CD14-positive monocyte (primary cell): Measurements from ENCODE around the gene PPM1M. TPM values are rescaled to one million over a fixed set of nuclear protein-coding genes. Genes with fewer than 3 reads are reported as not detected.

ENCODE experiments used
- DNase-seq, 3 donors: peaks; one replicate each; pipeline ENCODE4 v3.0.0-alpha.2; 2011 to 2022
- H2AFZ ChIP-seq: 2 replicates; pipeline ENCODE4 v1.6.0; 2012; ENCODE audit warnings: mild to moderate bottlenecking, low read depth, low read length, inconsistent platforms; ENCODE audit not compliant: insufficient read depth, poor library complexity, severe bottlenecking
- H3K27ac ChIP-seq, 2 donors: 1 replicate in 1 of 2; 2 replicates in 1 of 2; pipeline ENCODE4 v1.5.1; 2012 to 2013; ENCODE audit warnings: low read length in 2 of 2, control low read depth in 1 of 2, inconsistent platforms in 1 of 2, low read depth in 1 of 2, mild to moderate bottlenecking in 1 of 2
- H3K27me3 ChIP-seq, 2 donors: one replicate each; pipeline versions ENCODE4 v1.6.0 to v1.6.1; 2011 to 2013; ENCODE audit warnings: low read length in 2 of 2; ENCODE audit not compliant: control insufficient read depth in 2 of 2, insufficient read depth in 2 of 2
- H3K36me3 ChIP-seq, 2 donors: replicated peaks in 1 of 2; 1 replicate in 1 of 2; 2 replicates in 1 of 2; pipeline versions ENCODE4 v1.5.1 to v1.6.1; 2012 to 2013; ENCODE audit warnings: low read length in 2 of 2, control low read depth in 1 of 2, inconsistent platforms in 1 of 2, mild to moderate bottlenecking in 1 of 2; ENCODE audit not compliant: insufficient read depth in 2 of 2, control insufficient read depth in 1 of 2
- H3K4me1 ChIP-seq, 2 donors: 1 replicate in 1 of 2; 2 replicates in 1 of 2; pipeline versions ENCODE4 v1.5.1 to v1.6.1; 2012 to 2013; ENCODE audit warnings: low read length in 2 of 2, control low read depth in 1 of 2, inconsistent platforms in 1 of 2, mild to moderate bottlenecking in 1 of 2, moderate library complexity in 1 of 2; ENCODE audit not compliant: insufficient read depth in 2 of 2, control insufficient read depth in 1 of 2
- H3K4me2 ChIP-seq: replicated peaks from 2 replicates; pipeline ENCODE3; 2012; ENCODE audit warnings: low read length, moderate library complexity, mild to moderate bottlenecking; ENCODE audit not compliant: poor library complexity, severe bottlenecking; ENCODE audit errors: extremely low read depth
- H3K4me3 ChIP-seq, 3 experiments: fragments of 200-600 bp in 1 of 3; sonication (generic) in 1 of 3; replicated peaks in 1 of 3; 1 replicate in 2 of 3; 2 replicates in 1 of 3; pipeline ENCODE4 v1.5.1; 2011 to 2013; ENCODE audit warnings: low read length in 3 of 3, mild to moderate bottlenecking in 3 of 3, control low read depth in 2 of 3, low read depth in 2 of 3, inconsistent platforms in 1 of 3, moderate library complexity in 1 of 3
- H3K79me2 ChIP-seq: 2 replicates; pipeline ENCODE4 v1.6.0; 2012; ENCODE audit warnings: mild to moderate bottlenecking, control low read depth, inconsistent platforms, low read length, moderate library complexity; ENCODE audit not compliant: insufficient read depth
- H3K9ac ChIP-seq: 2 replicates; pipeline ENCODE4 v1.6.0; 2017; ENCODE audit warnings: low read length, mild to moderate bottlenecking; ENCODE audit not compliant: insufficient read depth, poor library complexity, severe bottlenecking
- H3K9me3 ChIP-seq, 2 donors: replicated peaks in 1 of 2; 1 replicate in 1 of 2; 2 replicates in 1 of 2; pipeline versions ENCODE4 v1.5.1 to v1.6.1; 2012 to 2013; ENCODE audit warnings: low read length in 2 of 2, control low read depth in 1 of 2; ENCODE audit not compliant: control insufficient read depth in 1 of 2, insufficient read depth in 1 of 2
- H4K20me1 ChIP-seq: 2 replicates; pipeline ENCODE4 v1.6.0; 2012; ENCODE audit warnings: mild to moderate bottlenecking, low read length, control low read depth, moderate library complexity; ENCODE audit not compliant: insufficient read depth
- H3K27ac Mint-ChIP-seq, 7 donors: one replicate each; pipeline ENCODE4 v1.8.0; 2020; ENCODE audit warnings: mild to moderate bottlenecking in 7 of 7, mixed read lengths in 7 of 7, moderate library complexity in 6 of 7, inconsistent platforms in 2 of 7
- H3K27me3 Mint-ChIP-seq, 3 donors: one replicate each; pipeline ENCODE4 v1.8.0; 2021 to 2022; ENCODE audit warnings: low read depth in 3 of 3, mild to moderate bottlenecking in 3 of 3, mixed read lengths in 3 of 3, moderate library complexity in 3 of 3, inconsistent platforms in 1 of 3
- H3K36me3 Mint-ChIP-seq, 2 donors: one replicate each; pipeline ENCODE4 v1.8.0; 2020; ENCODE audit warnings: mixed read lengths in 2 of 2, inconsistent platforms in 1 of 2, mild to moderate bottlenecking in 1 of 2
- H3K4me1 Mint-ChIP-seq: one replicate; pipeline ENCODE4 v1.8.0; 2020; ENCODE audit warnings: mild to moderate bottlenecking, mixed read lengths
- H3K4me3 Mint-ChIP-seq, 2 donors: one replicate each; pipeline ENCODE4 v1.8.0; 2020; ENCODE audit warnings: mild to moderate bottlenecking in 2 of 2, mixed read lengths in 2 of 2, moderate library complexity in 1 of 2
- H3K9me3 Mint-ChIP-seq, 7 donors: one replicate each; pipeline ENCODE4 v1.8.0; 2020 to 2022; ENCODE audit warnings: mixed read lengths in 7 of 7, mild to moderate bottlenecking in 6 of 7, moderate library complexity in 6 of 7, inconsistent platforms in 2 of 7
- CTCF ChIP-seq: fragments of 200-600 bp; IDR thresholded peaks from one replicate; pipeline ENCODE4 v1.8.0; 2022; ENCODE audit warnings: antibody characterized with exemption, mild to moderate bottlenecking
- WGBS: methylation state at CpG from one replicate; pipeline ENCODE4 v1.1.5; 2013; ENCODE audit warnings: missing lambda C conversion rate; ENCODE audit not compliant: insufficient coverage; 5-methylcytosine and 5-hydroxymethylcytosine counted together
- intact Hi-C, 2 donors: fragments of 100-400 bp; cut with micrococcal nuclease; formaldehyde crosslinking; loops; one replicate each; pipeline versions ENCODE4 v1.15.0 to v1.15.1; 2023
- polyA plus RNA-seq, 3 donors: library from polyadenylated mRNA; depleted of rRNA in 1 of 3; unstranded in 2 of 3; stranded (reverse) in 1 of 3; fragments of 300-500 nt in 2 of 3; fragments of >200 nt in 1 of 3; fragmentation: Illumina TruSeq in 2 of 3; gene quantifications; 1 replicate in 2 of 3; 2 replicates in 1 of 3; pipeline ENCODE4 v1.2.3, GENCODE V29; 2012 to 2021

The PPM1M gene
- polyA plus RNA-seq, 3 donors: 92.8 to 144 (median 120) TPM

- no peak overlapping the region for H2AFZ ChIP-seq
- H3K36me3 ChIP-seq: peaks cover 64 to 73% of the 10 kb centered on the region in 2 donors
- Mint-ChIP-seq H3K4me3 (no peak overlapping the region), H3K9me3 (no peaks in the 10 kb centered on the region), H3K36me3 (peaks cover 76 to 80% of the 10 kb centered on the region in 2 donors), H3K27me3 (peaks cover 0 to 3% (median 0%) of the 10 kb centered on the region in 3 donors), H3K4me1 (peaks cover 58% of the 10 kb centered on the region), H3K27ac (peak overlapping the region in 1 of 7 donors; percentile 26)
- H4K20me1 ChIP-seq: peaks cover 14% of the 10 kb centered on the region
- 100% methylated on average over 3 of the region's 6 CpGs for WGBS
- no peak for DNase-seq
- H3K9me3 ChIP-seq: no peaks in the 10 kb centered on the region
- H3K4me2 ChIP-seq: no peak overlapping the region
- intact Hi-C loops: no loop called here
- no peak for TF ChIP-seq CTCF
- H3K4me1 ChIP-seq: peaks cover 53 to 56% of the 10 kb centered on the region in 2 donors
- H3K27ac ChIP-seq: no peak overlapping the region
- peaks cover 58% of the 10 kb centered on the region for H3K79me2 ChIP-seq
- H3K9ac ChIP-seq: no peak overlapping the region
- no peaks in the 10 kb centered on the region for H3K27me3 ChIP-seq
- no peak overlapping the region for H3K4me3 ChIP-seq
Observed at GRCh38 chr3:52205727-52206372, 39.7 kb upstream of the PPM1M start.

GRCh38 chr3:52208556-52208955, 37.0 kb upstream of the PPM1M start:
- no peak overlapping the region for H3K9ac ChIP-seq
- intact Hi-C loops: no loop called here
- peaks cover 58% of the 10 kb centered on the region for H3K79me2 ChIP-seq
- H3K27me3 ChIP-seq: no peaks in the 10 kb centered on the region
- H3K27ac Mint-ChIP-seq: peak overlapping the region in 3 of 7 donors; percentile 1 to 28 (median 20)
- H3K9me3 ChIP-seq: no peaks in the 10 kb centered on the region
- no peaks in the 10 kb centered on the region for H4K20me1 ChIP-seq
- 100% methylated on average over 1 of the region's 4 CpGs for WGBS
- peak overlapping the region in 1 of 2 donors; percentile 11 for H3K27ac ChIP-seq
- no peak overlapping the region for H2AFZ ChIP-seq
- no peak overlapping the region for H3K4me3 Mint-ChIP-seq
- peaks cover 46% of the 10 kb centered on the region for H3K4me1 Mint-ChIP-seq
- H3K9me3 Mint-ChIP-seq: no peaks in the 10 kb centered on the region
- no peak for DNase-seq
- H3K4me3 ChIP-seq: no peak overlapping the region
- no peak overlapping the region for H3K4me2 ChIP-seq
- peaks cover 0 to 3% (median 0%) of the 10 kb centered on the region in 3 donors for H3K27me3 Mint-ChIP-seq
- H3K4me1 ChIP-seq: peaks cover 34 to 41% of the 10 kb centered on the region in 2 donors
- TF ChIP-seq CTCF: no peak
- peaks cover 91 to 96% of the 10 kb centered on the region in 2 donors for H3K36me3 Mint-ChIP-seq
- H3K36me3 ChIP-seq: peaks cover 88 to 94% of the 10 kb centered on the region in 2 donors
